ENCODE measurements around the gene RXFP1.
A peak's percentile ranks its signal among the peaks of the same experiment; 100 is the strongest.

The RXFP1 gene

DNA sequence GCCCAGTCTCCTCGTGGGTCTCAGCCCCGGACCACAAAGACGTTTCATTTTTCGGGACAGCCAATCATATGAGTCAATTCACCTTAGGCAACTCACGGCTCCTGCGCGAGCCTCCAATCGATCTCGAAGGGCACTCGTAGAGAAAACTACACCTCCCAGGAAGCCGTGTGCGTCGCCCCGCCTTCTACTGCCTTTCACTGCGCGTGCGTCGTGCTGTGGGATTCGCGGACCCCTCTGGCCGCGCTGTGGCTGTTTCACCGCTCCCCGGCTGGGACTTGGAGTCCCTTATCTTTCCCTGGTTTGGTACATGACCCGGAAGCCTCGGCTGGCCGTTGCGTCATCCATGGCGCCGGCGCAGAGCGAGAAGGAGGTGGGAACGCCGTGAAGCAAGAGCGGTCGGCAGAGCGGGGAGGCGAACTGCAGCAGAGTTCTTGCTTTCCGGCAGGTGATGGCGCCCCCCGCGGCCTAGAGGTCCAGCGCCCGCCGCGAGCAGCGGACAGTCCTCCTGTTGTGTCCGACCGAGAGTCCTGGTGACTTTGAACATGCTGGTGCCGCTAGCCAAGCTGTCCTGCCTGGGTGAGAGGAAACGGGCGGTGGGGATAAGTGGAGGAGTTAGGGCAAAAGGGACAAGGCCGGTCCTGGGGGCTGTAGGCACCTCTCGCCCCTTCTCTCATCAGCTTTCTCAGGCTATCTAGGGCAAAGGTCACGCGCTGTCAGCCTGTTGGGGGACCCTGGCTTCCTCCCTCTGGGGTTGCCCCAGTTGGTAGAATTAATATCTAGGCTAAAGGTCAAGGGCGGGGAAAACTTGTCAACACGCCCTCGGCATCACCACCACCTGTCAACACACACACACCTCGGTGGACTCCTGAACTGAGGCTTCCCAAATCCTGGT is 150.5 kb downstream of the RXFP1 start, which contains the start of gene ETFDH:
Gene ETFDH (plus strand): TSS at position 382 of the 892 bp plus-strand sequence. CDS start 161 bp downstream, at position 543.
- DNase-seq: peak; percentile 93

- no peak for DNase-seq
Measured at GRCh38 chr4:158673633-158674032, 152.0 kb downstream of the RXFP1 start.

DNA sequence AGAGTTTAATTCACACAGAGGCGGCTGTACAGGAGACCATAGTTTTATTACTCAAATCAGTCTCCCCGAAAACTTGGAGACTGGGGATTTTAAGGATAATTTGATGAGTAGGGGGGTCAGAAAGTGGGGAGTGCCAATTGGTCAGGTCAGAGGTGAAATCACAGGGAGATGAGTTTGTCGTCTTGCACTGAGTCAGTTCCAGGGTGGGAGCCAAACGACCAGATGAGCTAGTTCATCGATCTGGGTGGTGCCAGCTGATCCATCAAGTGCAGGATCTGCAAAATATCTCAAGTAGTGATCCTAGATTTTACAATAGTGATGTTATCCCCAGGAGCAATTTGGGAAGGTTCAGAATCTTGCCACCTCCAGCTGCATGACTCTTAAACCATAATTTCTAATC is 154.4 kb downstream of the RXFP1 start:
- DNase-seq: no peak

DNA sequence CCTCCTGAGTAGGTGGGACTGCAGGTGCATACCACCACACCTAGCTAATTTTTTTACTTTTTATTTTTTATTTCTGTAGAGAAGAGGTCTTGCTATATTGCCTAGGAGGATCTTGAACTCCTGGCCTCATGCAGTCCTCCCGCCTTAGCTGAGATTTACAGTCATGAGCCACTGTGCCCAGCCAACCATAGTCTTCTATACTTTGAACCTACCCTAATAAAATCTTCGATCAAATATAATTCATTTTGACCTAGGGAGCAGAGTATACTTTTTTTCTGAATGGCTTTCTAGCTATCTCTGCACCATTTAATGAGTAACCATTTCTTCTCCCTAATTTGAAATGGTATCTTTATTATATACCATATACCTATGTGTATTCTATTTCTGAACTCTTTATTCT is 157.1 kb downstream of the RXFP1 start:
- no peak for DNase-seq

GRCh38 chr4:158681629-158682028 is 159.9 kb downstream of the RXFP1 start:
- no peak for DNase-seq

DNA sequence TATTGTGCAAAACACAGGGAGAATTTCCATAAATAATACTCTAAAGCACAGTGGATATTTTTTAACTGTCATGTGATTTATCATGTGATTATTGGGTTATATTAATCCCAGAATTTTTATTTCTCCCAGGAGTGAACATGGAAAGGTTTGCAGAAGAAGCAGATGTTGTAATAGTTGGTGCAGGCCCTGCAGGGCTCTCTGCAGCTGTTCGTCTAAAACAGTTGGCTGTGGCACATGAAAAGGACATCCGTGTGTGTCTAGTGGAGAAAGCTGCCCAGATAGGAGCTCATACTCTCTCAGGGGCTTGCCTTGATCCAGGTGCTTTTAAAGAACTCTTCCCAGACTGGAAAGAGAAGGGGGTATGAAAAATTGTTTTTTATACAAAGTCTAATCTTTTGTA is 160.4 kb downstream of the RXFP1 start:
- DNase-seq: no peak

DNA sequence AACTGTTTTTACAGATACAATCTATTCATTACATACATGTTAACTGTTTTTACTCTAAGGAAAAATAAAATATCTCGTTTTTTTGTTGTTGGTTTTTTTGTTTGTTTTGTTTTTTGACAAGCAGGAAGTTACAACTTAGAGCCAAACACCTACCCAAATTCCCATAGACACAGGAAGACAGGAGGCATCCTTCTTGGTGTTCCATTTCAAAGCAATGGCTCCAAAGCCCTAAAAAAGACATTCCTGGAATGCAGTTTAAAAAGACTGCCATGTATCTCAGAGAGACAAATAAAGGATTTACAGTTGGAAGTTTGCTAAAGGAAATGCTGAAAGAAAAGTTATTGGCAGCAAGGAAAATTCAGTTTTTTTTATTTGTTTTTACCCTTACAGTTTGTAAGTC is 167.1 kb downstream of the RXFP1 start:
- DNase-seq: no peak

Data from right kidney (tissue), 1 donor.